Measurements from ENCODE around the gene KRT80. TPM values are rescaled to one million over a fixed set of nuclear protein-coding genes. Genes with fewer than 3 reads are reported as not detected.

The KRT80 gene
- total RNA-seq, 1 donor from 2014 or later, result 7.9 TPM

- H3K4me1 ChIP-seq, result peaks cover 92% of the 10 kb centered on the region
- intact Hi-C loops (cut with DNase I), result loop anchor here (10.0 kb wide), 1 partner anchor 827 kb away; no protein-coding TSS in a partner anchor
- TF ChIP-seq POLR2AphosphoS5 (IDR thresholded peaks at IDR 0.05; ENCODE audit: insufficient read depth in 1 of 2, low read depth in 1 of 2), result peak; percentile 79 to 89
- peak in 1 of 2 donors; percentile 45 for TF ChIP-seq POLR2A (IDR thresholded peaks at IDR 0.05)
- TF ChIP-seq CTCF (IDR thresholded peaks at IDR 0.05), result no peak
These were observed 44.3 kb downstream of the KRT80 start for GRCh38 chr12:52147367-52147963.

GRCh38 chr12:52146822-52147366 lies 44.9 kb downstream of the KRT80 start:
- Histone ChIP-seq H3K27ac (peak overlapping the region; percentile 98), H3K27me3 (no peaks in the 10 kb centered on the region), H3K4me3 (peak overlapping the region in 1 of 2 donors; percentile 1), H3K9me3 (no peaks in the 10 kb centered on the region), H3K36me3 (no peaks in the 10 kb centered on the region), H3K4me1 (peaks cover 87% of the 10 kb centered on the region)
- no peak for DNase-seq (ENCODE audit: extremely low spot score in 2 of 2)
- TF ChIP-seq POLR2AphosphoS5 (IDR thresholded peaks at IDR 0.05; ENCODE audit: insufficient read depth in 1 of 2, low read depth in 1 of 2) (no peak), CTCF (IDR thresholded peaks at IDR 0.05) (no peak), POLR2A (IDR thresholded peaks at IDR 0.05) (no peak)
- intact Hi-C loops (cut with DNase I), result loop anchor here (10.0 kb wide), 1 partner anchor 828 kb away; no protein-coding TSS in a partner anchor

More at GRCh38 chr12:52147367-52147963, 44.3 kb downstream of the KRT80 start:
- H3K27ac ChIP-seq, result peak overlapping the region; percentile 98
- H3K27me3 ChIP-seq, result no peaks in the 10 kb centered on the region
- H3K9me3 ChIP-seq, result no peaks in the 10 kb centered on the region
- DNase-seq (ENCODE audit: extremely low spot score in 2 of 2), result peak in 1 of 2 donors; percentile 98
- no peaks in the 10 kb centered on the region for H3K36me3 ChIP-seq
- no peak overlapping the region for H3K4me3 ChIP-seq

- H3K4me1 ChIP-seq, result peaks cover 80% of the 10 kb centered on the region
- no peak for DNase-seq (ENCODE audit: extremely low spot score in 2 of 2)
- H3K27ac ChIP-seq, result peak overlapping the region; percentile 98
- no peaks in the 10 kb centered on the region for H3K36me3 ChIP-seq
- TF ChIP-seq CTCF (IDR thresholded peaks at IDR 0.05), result no peak
- no peak for TF ChIP-seq POLR2AphosphoS5 (IDR thresholded peaks at IDR 0.05; ENCODE audit: insufficient read depth in 1 of 2, low read depth in 1 of 2)
- TF ChIP-seq POLR2A (IDR thresholded peaks at IDR 0.05), result no peak
- intact Hi-C loops (cut with DNase I), result loop anchor here (10.0 kb wide), 1 partner anchor 829 kb away; no protein-coding TSS in a partner anchor
- no peaks in the 10 kb centered on the region for H3K9me3 ChIP-seq
- H3K4me3 ChIP-seq, result peak overlapping the region in 1 of 2 donors; percentile 1
- H3K27me3 ChIP-seq, result no peaks in the 10 kb centered on the region
These were observed 45.6 kb downstream of the KRT80 start for GRCh38 chr12:52146089-52146821.

- Histone ChIP-seq H3K36me3 (no peaks in the 10 kb centered on the region), H3K4me3 (no peak overlapping the region), H3K4me1 (peaks cover 73% of the 10 kb centered on the region), H3K27me3 (no peaks in the 10 kb centered on the region), H3K27ac (peak overlapping the region; percentile 98), H3K9me3 (no peaks in the 10 kb centered on the region)
- TF ChIP-seq POLR2A (IDR thresholded peaks at IDR 0.05) (no peak), POLR2AphosphoS5 (IDR thresholded peaks at IDR 0.05; ENCODE audit: insufficient read depth in 1 of 2, low read depth in 1 of 2) (no peak), CTCF (IDR thresholded peaks at IDR 0.05) (no peak)
- DNase-seq (ENCODE audit: extremely low spot score in 2 of 2), result no peak
- intact Hi-C loops (cut with DNase I), result loop anchor here (10.0 kb wide), 1 partner anchor 829 kb away; no protein-coding TSS in a partner anchor
These were observed 46.4 kb downstream of the KRT80 start for GRCh38 chr12:52145228-52146088.

All from vagina (tissue), 2 donors.